Stimulated activated CD8-positive, alpha-beta memory T cell treated with anti-CD3 and anti-CD28 coated beads, Interleukin-12 subunit alpha, Interleukin-12 subunit beta, amount 100 ng/mL, for 4 hours (primary cell): ENCODE data around the gene ALDOC.

Experiments used
- DNase-seq: peaks from one replicate; pipeline ENCODE4 v3.0.0-alpha.2; 2020; ENCODE audit warnings: low read depth

Gene ALDOC

DNA sequence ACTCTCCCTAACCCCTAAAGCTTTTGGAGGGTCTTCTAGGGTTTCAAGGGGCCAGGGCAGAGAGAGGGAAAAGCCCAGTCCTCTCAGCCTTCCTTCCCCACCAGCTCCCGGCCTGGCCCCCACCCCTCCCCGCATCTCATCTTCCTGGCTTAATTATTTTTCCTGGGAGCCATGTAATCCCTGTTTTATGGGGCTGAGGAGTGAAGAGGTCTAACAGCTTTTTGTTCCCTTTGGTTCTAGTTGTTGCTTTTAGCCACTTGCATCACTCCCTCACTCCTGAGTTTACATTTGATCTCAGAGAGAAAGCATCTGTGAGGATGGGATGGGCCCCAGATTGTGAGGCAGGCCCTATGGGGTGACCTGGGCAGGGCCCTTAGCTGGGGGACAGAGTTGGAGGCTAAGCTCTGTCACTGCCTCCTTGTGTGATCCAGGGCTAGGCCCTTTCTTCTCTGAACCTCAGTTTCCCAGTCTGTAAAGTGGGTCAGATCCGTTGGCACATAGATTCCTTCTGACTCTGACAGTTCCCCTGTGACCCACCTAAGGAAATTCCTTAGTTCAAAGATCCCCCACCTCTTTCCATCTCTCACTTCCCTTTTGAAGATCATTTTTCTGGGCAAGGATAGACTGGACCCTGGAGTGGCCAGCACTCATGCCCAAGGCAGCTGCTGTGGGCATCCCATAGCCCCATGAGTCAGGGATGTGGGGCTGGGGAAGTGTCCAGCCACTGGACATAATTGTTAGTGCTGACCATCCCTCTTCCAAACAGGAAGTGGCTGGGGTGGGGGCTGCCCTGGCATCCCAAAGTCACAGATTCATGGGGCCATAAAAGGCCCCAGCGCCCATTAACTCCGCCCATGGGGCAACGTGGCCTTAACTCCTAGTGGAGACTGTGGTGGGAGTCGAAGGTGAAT, 44.4 kb downstream of the ALDOC start:
- no peak for DNase-seq

DNA sequence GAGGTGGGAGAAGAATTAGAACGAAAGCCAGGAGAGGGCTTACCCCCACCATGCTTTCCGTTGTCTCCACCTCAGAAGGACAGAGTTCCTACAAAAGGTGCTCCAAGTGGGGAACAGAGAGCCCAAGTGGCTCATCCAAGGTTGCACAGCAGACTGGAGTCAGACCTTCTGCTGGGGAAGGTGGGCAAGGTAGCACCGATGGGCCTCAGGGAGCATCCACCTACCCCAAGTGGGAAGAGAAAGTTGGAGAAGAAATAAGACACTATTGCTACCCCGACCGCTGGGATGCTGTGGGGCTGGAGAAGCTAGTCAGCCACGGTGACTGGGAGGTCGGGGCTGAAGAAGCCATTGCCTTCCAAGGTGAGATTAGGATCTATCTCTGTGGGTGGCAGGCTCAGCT, 45.8 kb downstream of the ALDOC start:
- no peak for DNase-seq

GRCh38 chr17:28530250-28530649, 46.4 kb downstream of the ALDOC start:
- DNase-seq: no peak

- DNase-seq: no peak
These were observed 47.7 kb downstream of the ALDOC start for GRCh38 chr17:28529013-28529400.

DNA sequence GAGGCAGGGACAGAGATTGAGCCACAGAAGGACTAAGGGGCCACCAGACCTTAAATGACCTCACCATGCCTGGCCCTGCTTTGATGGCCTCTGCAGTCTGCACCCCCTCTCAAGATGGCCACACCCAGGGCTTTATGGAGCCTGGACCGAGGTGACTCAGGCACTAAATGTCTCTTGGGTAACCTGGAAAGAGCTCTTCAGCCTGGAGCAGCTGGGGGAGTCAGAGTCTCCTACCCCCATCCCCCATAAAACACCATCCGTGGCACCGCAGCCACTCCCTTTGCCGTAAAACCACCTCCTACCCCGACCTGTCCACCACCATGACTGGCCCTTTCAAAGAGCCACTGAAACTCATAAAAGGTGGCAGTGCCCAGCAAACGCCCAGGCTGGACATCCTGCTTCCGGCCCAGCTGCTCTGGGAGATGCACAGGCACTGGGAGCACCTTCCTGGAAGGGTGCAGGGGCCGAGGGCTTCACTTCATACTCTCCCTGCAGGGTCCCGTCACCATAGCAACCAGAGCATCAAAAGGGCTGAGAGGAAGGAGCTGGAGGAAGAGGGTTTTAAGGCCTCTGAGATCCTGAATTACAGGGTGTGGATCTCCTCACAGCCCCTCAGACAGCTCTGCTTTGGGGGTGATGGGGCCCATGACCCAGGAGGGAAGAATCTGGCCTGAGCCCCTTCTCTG, 48.2 kb downstream of the ALDOC start:
- DNase-seq: no peak

- no peak for DNase-seq
These were observed 48.8 kb downstream of the ALDOC start for GRCh38 chr17:28527859-28528258.

GRCh38 chr17:28527181-28527681, 49.5 kb downstream of the ALDOC start:
- no peak for DNase-seq

DNA sequence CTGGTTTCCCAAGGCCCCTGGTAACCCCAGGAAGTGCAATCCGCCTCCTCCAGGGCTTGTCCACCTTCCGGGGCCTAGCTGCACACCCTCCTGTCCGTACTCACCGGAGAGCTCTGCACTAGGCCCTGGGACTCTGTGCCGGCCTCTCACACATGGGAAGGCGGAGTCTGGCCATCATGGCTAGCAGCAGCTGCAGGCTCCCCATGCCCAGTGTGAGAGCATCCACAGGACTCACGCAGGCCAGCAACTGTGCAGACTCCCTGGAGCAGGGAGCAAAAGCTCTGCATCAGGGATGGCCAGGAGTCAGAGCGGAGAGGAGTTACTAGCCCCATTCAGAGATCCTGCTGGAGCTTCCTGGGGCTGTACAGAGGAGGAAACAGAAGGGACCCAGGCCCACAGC, 50.3 kb downstream of the ALDOC start:
- DNase-seq: no peak

GRCh38 chr17:28524476-28525424, 51.9 kb downstream of the ALDOC start:
- DNase-seq: no peak

GRCh38 chr17:28523876-28524275, 52.8 kb downstream of the ALDOC start:
- no peak for DNase-seq

DNA sequence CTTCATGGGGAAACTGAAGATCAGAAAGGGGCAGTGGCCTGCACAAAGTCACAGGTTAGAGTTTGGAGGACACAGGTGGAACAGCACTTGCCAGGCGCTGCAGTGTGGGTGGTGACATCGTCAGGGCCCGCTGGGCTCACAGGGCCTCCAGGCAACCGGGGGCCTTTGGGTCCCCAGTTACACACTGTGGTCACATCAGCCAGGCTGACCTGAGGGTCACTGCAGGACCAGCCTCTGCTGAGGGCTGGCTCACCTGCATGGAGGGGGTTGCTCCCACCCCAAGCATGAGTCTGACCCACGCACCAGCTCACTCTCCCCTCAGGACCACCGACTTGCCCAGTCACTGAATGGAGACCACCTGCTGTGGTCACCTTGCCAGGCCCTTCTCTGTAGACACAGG, 53.5 kb downstream of the ALDOC start:
- no peak for DNase-seq
